ENCODE results near the gene PRKCH.
"Not testable (repeated sequence)": the region's sequence is repeated elsewhere in the genome, so short reads cannot be mapped to it uniquely, and the experiment has no call there.

PRKCH gene

GRCh38 chr14:61315313-61315712 lies 6.1 kb upstream of the PRKCH start:
- Histone ChIP-seq H3K9me3 (ENCODE audit: control insufficient read depth, low read length) (no peaks in the 10 kb centered on the region), H3K79me1 (replicated peaks; ENCODE audit: low read length, poor library complexity, severe bottlenecking) (no peaks in the 10 kb centered on the region), H3K4me2 (ENCODE audit: low read length, poor library complexity, severe bottlenecking) (no peak overlapping the region), H2BK12ac (ENCODE audit: low read length in 2 of 2) (no peak overlapping the region), H2BK15ac (ENCODE audit: low read depth, poor library complexity, severe bottlenecking) (no peak overlapping the region), H3K4ac (ENCODE audit: low read depth in 1 of 2, low read length in 2 of 2) (no peak overlapping the region), H2AK5ac (ENCODE audit: low read length, severe bottlenecking) (no peak overlapping the region), H4K8ac (ENCODE audit: low read length) (no peak overlapping the region), H3K9ac (ENCODE audit: low read length) (no peak overlapping the region), H3K27me3 (ENCODE audit: control insufficient read depth in 1 of 2, insufficient read depth in 1 of 2, low read length in 2 of 2) (peaks cover 6 to 40% of the 10 kb centered on the region in 2 experiments), H3K4me3 (ENCODE audit: insufficient read depth in 1 of 2, low read depth in 1 of 2, low read length in 2 of 2) (no peak overlapping the region), H2AFZ (ENCODE audit: low read depth, low read length) (no peak overlapping the region), H3K14ac (ENCODE audit: low read length in 2 of 2) (no peak overlapping the region), H3K18ac (ENCODE audit: low read depth in 1 of 2, low read length in 2 of 2) (no peak overlapping the region), H2BK5ac (ENCODE audit: low read depth, low read length, poor library complexity, severe bottlenecking) (no peak overlapping the region), H2BK120ac (ENCODE audit: low read depth, low read length) (no peak overlapping the region), H3K36me3 (ENCODE audit: control insufficient read depth in 1 of 2, insufficient read depth in 2 of 2, low read depth in 1 of 2, low read length in 2 of 2) (no peaks in the 10 kb centered on the region), H3K27ac (ENCODE audit: low read length, poor library complexity, severe bottlenecking) (no peak overlapping the region), H3K4me1 (ENCODE audit: control insufficient read depth, insufficient read depth, low read depth, low read length) (no peaks in the 10 kb centered on the region), H3K23ac (ENCODE audit: low read length in 2 of 2) (no peak overlapping the region), H4K91ac (ENCODE audit: low read length) (no peak overlapping the region)
- DNase-seq: no peak
- 100% methylated on average over 2 of the region's 4 CpGs for WGBS

- Histone ChIP-seq H3K18ac (ENCODE audit: low read depth in 1 of 2, low read length in 2 of 2) (no peak overlapping the region), H3K9me3 (ENCODE audit: control insufficient read depth, low read length) (no peaks in the 10 kb centered on the region), H3K4me3 (ENCODE audit: insufficient read depth in 1 of 2, low read depth in 1 of 2, low read length in 2 of 2) (no peak overlapping the region), H3K27me3 (ENCODE audit: control insufficient read depth in 1 of 2, insufficient read depth in 1 of 2, low read length in 2 of 2) (peaks cover 19 to 77% of the 10 kb centered on the region in 2 experiments), H4K91ac (ENCODE audit: low read length) (no peak overlapping the region), H3K36me3 (ENCODE audit: control insufficient read depth in 1 of 2, insufficient read depth in 2 of 2, low read depth in 1 of 2, low read length in 2 of 2) (no peaks in the 10 kb centered on the region), H2BK15ac (ENCODE audit: low read depth, poor library complexity, severe bottlenecking) (no peak overlapping the region), H3K4ac (ENCODE audit: low read depth in 1 of 2, low read length in 2 of 2) (no peak overlapping the region), H2BK5ac (ENCODE audit: low read depth, low read length, poor library complexity, severe bottlenecking) (no peak overlapping the region), H3K27ac (ENCODE audit: low read length, poor library complexity, severe bottlenecking) (no peak overlapping the region), H3K14ac (ENCODE audit: low read length in 2 of 2) (no peak overlapping the region), H2BK12ac (ENCODE audit: low read length in 2 of 2) (no peak overlapping the region), H3K9ac (ENCODE audit: low read length) (no peak overlapping the region), H2AK5ac (ENCODE audit: low read length, severe bottlenecking) (no peak overlapping the region), H3K23ac (ENCODE audit: low read length in 2 of 2) (no peak overlapping the region), H2AFZ (ENCODE audit: low read depth, low read length) (no peak overlapping the region), H2BK120ac (ENCODE audit: low read depth, low read length) (no peak overlapping the region), H3K4me2 (ENCODE audit: low read length, poor library complexity, severe bottlenecking) (no peak overlapping the region), H4K8ac (ENCODE audit: low read length) (no peak overlapping the region), H3K4me1 (ENCODE audit: control insufficient read depth, insufficient read depth, low read depth, low read length) (peaks cover 12% of the 10 kb centered on the region), H3K79me1 (replicated peaks; ENCODE audit: low read length, poor library complexity, severe bottlenecking) (no peaks in the 10 kb centered on the region)
- 81% methylated on average over 3 of the region's 3 CpGs for WGBS
- no peak for DNase-seq
Measured at GRCh38 chr14:61319086-61319485, 2.3 kb upstream of the PRKCH start.

GRCh38 chr14:61319706-61320105 lies 1.7 kb upstream of the PRKCH start:
- Histone ChIP-seq H3K23ac (ENCODE audit: low read length in 2 of 2) (no peak overlapping the region), H3K79me1 (replicated peaks; ENCODE audit: low read length, poor library complexity, severe bottlenecking) (no peaks in the 10 kb centered on the region), H3K4me2 (ENCODE audit: low read length, poor library complexity, severe bottlenecking) (no peak overlapping the region), H4K91ac (ENCODE audit: low read length) (no peak overlapping the region), H2AFZ (ENCODE audit: low read depth, low read length) (no peak overlapping the region), H3K4me3 (ENCODE audit: insufficient read depth in 1 of 2, low read depth in 1 of 2, low read length in 2 of 2) (no peak overlapping the region), H2BK12ac (ENCODE audit: low read length in 2 of 2) (no peak overlapping the region), H3K27me3 (ENCODE audit: control insufficient read depth in 1 of 2, insufficient read depth in 1 of 2, low read length in 2 of 2) (peaks cover 19 to 79% of the 10 kb centered on the region in 2 experiments), H2AK5ac (ENCODE audit: low read length, severe bottlenecking) (no peak overlapping the region), H2BK5ac (ENCODE audit: low read depth, low read length, poor library complexity, severe bottlenecking) (no peak overlapping the region), H3K9me3 (ENCODE audit: control insufficient read depth, low read length) (no peaks in the 10 kb centered on the region), H2BK120ac (ENCODE audit: low read depth, low read length) (no peak overlapping the region), H3K18ac (ENCODE audit: low read depth in 1 of 2, low read length in 2 of 2) (no peak overlapping the region), H3K14ac (ENCODE audit: low read length in 2 of 2) (no peak overlapping the region), H3K4ac (ENCODE audit: low read depth in 1 of 2, low read length in 2 of 2) (no peak overlapping the region), H3K4me1 (ENCODE audit: control insufficient read depth, insufficient read depth, low read depth, low read length) (peaks cover 12% of the 10 kb centered on the region), H3K9ac (ENCODE audit: low read length) (no peak overlapping the region), H3K36me3 (ENCODE audit: control insufficient read depth in 1 of 2, insufficient read depth in 2 of 2, low read depth in 1 of 2, low read length in 2 of 2) (no peaks in the 10 kb centered on the region), H4K8ac (ENCODE audit: low read length) (no peak overlapping the region), H3K27ac (ENCODE audit: low read length, poor library complexity, severe bottlenecking) (no peak overlapping the region), H2BK15ac (ENCODE audit: low read depth, poor library complexity, severe bottlenecking) (no peak overlapping the region)
- WGBS: 76% methylated on average over 6 of the region's 6 CpGs
- DNase-seq: no peak

GRCh38 chr14:61320170-61320569 lies 1.2 kb upstream of the PRKCH start:
- not testable (repeated sequence) for H3K23ac ChIP-seq (ENCODE audit: low read length in 2 of 2); H3K4me2 ChIP-seq (ENCODE audit: low read length, poor library complexity, severe bottlenecking); H2BK120ac ChIP-seq (ENCODE audit: low read depth, low read length); H3K18ac ChIP-seq (ENCODE audit: low read depth in 1 of 2, low read length in 2 of 2); H2AK5ac ChIP-seq (ENCODE audit: low read length, severe bottlenecking); H3K4ac ChIP-seq (ENCODE audit: low read depth in 1 of 2, low read length in 2 of 2); H3K14ac ChIP-seq (ENCODE audit: low read length in 2 of 2); H4K91ac ChIP-seq (ENCODE audit: low read length); DNase-seq; H3K9me3 ChIP-seq (ENCODE audit: control insufficient read depth, low read length); H3K9ac ChIP-seq (ENCODE audit: low read length); H3K4me3 ChIP-seq (ENCODE audit: insufficient read depth in 1 of 2, low read depth in 1 of 2, low read length in 2 of 2); H2AFZ ChIP-seq (ENCODE audit: low read depth, low read length); H2BK5ac ChIP-seq (ENCODE audit: low read depth, low read length, poor library complexity, severe bottlenecking); H3K27ac ChIP-seq (ENCODE audit: low read length, poor library complexity, severe bottlenecking); H3K79me1 ChIP-seq (replicated peaks; ENCODE audit: low read length, poor library complexity, severe bottlenecking); H2BK12ac ChIP-seq (ENCODE audit: low read length in 2 of 2); H3K36me3 ChIP-seq (ENCODE audit: control insufficient read depth in 1 of 2, insufficient read depth in 2 of 2, low read depth in 1 of 2, low read length in 2 of 2); H4K8ac ChIP-seq (ENCODE audit: low read length); H2BK15ac ChIP-seq (ENCODE audit: low read depth, poor library complexity, severe bottlenecking)
- Histone ChIP-seq H3K4me1 (ENCODE audit: control insufficient read depth, insufficient read depth, low read depth, low read length) (peaks cover 12% of the 10 kb centered on the region), H3K27me3 (ENCODE audit: control insufficient read depth in 1 of 2, insufficient read depth in 1 of 2, low read length in 2 of 2) (peaks cover 19 to 82% of the 10 kb centered on the region in 2 experiments)
- WGBS: 87% methylated on average over 12 of the region's 16 CpGs

Data from mesenchymal stem cell (in vitro differentiated cells and primary cell).